HUES6 (cell line): ENCODE data around the gene HPS6.
"Not testable (repeated sequence)": the region's sequence is repeated elsewhere in the genome, so short reads cannot be mapped to it uniquely, and the experiment has no call there.

ENCODE experiments used
- H3K27ac ChIP-seq: 2 replicates; pipeline ENCODE4 v1.7.0; 2013; ENCODE audit warnings: low read depth, mild to moderate bottlenecking, low read length, inconsistent platforms
- H3K27me3 ChIP-seq: 2 replicates; pipeline ENCODE4 v1.6.1; 2013; ENCODE audit warnings: low read length; ENCODE audit not compliant: control insufficient read depth, insufficient read depth
- H3K36me3 ChIP-seq: 2 replicates; pipeline ENCODE4 v1.6.1; 2013; ENCODE audit warnings: low read length; ENCODE audit not compliant: control insufficient read depth, insufficient read depth
- H3K4me1 ChIP-seq: 2 replicates; pipeline ENCODE4 v1.6.1; 2013; ENCODE audit warnings: low read length; ENCODE audit not compliant: control insufficient read depth, insufficient read depth
- H3K4me3 ChIP-seq: 2 replicates; pipeline ENCODE4 v1.5.1; 2013; ENCODE audit warnings: low read depth, low read length
- H3K9ac ChIP-seq: one replicate; pipeline ENCODE4 v1.6.1; 2013; ENCODE audit warnings: mild to moderate bottlenecking, low read length
- H3K9me3 ChIP-seq: 2 replicates; pipeline ENCODE4 v1.6.1; 2013; ENCODE audit warnings: low read depth, low read length; ENCODE audit not compliant: control insufficient read depth, insufficient read depth

The HPS6 gene

DNA sequence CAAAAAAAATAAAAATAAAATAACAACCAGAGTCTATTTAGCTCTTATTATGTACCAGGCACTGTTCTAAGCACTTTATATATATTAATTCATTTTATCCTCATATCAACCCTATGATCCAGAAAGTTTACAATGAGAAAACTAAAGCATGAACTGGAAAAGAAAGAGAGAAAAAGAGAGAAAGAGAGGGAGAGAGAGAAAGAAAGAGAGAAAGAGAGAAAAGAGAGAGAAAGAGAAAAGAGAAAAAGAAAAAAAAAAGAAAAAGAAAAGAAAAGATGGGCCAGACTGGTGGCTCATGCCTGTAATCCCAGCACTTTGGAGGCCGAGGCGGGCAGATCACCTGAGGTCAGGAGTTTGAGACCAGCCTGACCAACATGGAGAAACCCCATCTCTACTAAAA lies 19.1 kb upstream of the HPS6 start:
- H3K27ac ChIP-seq = no peak overlapping the region
- no peaks in the 10 kb centered on the region for H3K27me3 ChIP-seq
- H3K9me3 ChIP-seq = no peaks in the 10 kb centered on the region
- no peaks in the 10 kb centered on the region for H3K4me1 ChIP-seq
- no peak overlapping the region for H3K4me3 ChIP-seq
- H3K9ac ChIP-seq = no peak overlapping the region
- H3K36me3 ChIP-seq = no peaks in the 10 kb centered on the region

DNA sequence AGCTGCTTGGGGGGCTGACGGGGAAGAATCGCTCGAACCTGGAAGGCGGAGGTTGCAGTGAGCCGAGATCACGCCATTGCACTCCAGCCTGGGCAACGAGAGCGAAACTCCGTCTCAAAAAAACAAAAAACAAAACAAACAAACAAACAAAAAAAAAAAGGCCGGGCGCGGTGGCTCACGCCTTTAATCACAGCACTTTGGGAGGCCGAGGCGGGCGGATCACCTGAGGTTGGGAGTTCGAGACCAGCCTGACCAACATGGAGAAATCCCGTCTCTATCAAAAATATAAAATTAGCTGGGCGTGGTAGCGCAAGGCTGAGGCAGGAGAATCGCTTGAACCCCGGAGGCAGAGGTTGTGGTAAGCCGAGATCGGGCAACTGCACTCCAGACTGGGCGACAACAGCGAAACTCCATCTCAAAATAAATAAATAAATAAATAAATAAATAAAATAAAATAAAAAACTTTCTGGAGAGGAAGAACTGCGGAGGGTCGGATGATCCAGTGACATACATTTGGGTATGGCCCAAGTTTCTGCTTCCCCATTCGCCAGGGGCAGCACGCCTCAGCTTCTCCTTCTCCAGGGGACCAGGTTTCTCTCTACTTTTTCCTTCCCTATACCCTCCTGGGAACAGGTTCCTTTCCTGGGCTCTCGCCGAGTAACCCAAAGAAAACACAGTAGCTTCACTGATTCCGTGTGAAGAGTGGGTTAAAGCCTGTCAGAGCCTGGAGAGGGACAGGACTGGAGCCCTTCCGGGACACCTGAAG lies 10.1 kb upstream of the HPS6 start:
- H3K9ac ChIP-seq = peak overlapping the region; percentile 67
- H3K36me3 ChIP-seq, H3K27me3 ChIP-seq, H3K4me1 ChIP-seq, H3K9me3 ChIP-seq: not testable (repeated sequence)
- H3K27ac ChIP-seq = peak overlapping the region; percentile 74; the same call in 1 of the 2 replicates
- H3K4me3 ChIP-seq = peak overlapping the region; percentile 85

- Histone ChIP-seq H3K4me1 (peaks cover 8% of the 10 kb centered on the region), H3K9me3 (no peaks in the 10 kb centered on the region), H3K9ac (peak within 1 kb of the TSS; percentile 67), H3K4me3 (peak within 1 kb of the TSS; percentile 85), H3K27me3 (no peaks in the 10 kb centered on the region), H3K36me3 (no peaks in the 10 kb centered on the region), H3K27ac (peak within 1 kb of the TSS; percentile 74; the same call in 1 of the 2 replicates)
These were observed 9.3 kb upstream of the HPS6 start, which contains the start of gene ARMH3 for GRCh38 chr10:102055647-102056419. Gene ARMH3, minus strand, starts transcription at chr10:102056173. Its CDS starts 16,059 bp downstream, at chr10:102040114.

GRCh38 chr10:102059987-102060386 lies 5.2 kb upstream of the HPS6 start:
- H3K4me1 ChIP-seq = peaks cover 8% of the 10 kb centered on the region
- H3K36me3 ChIP-seq = no peaks in the 10 kb centered on the region
- no peaks in the 10 kb centered on the region for H3K9me3 ChIP-seq
- H3K27me3 ChIP-seq = no peaks in the 10 kb centered on the region
- no peak overlapping the region for H3K4me3 ChIP-seq
- H3K27ac ChIP-seq = no peak overlapping the region
- H3K9ac ChIP-seq = no peak overlapping the region

- peaks cover 11% of the 10 kb centered on the region for H3K4me1 ChIP-seq
- H3K27me3 ChIP-seq = no peaks in the 10 kb centered on the region
- no peak overlapping the region for H3K9ac ChIP-seq
- H3K27ac ChIP-seq = no peak overlapping the region
- H3K4me3 ChIP-seq = peak overlapping the region; percentile 74
- H3K9me3 ChIP-seq = no peaks in the 10 kb centered on the region
- H3K36me3 ChIP-seq = no peaks in the 10 kb centered on the region
These were observed 664 bp upstream of the HPS6 start for GRCh38 chr10:102064503-102064867.

DNA sequence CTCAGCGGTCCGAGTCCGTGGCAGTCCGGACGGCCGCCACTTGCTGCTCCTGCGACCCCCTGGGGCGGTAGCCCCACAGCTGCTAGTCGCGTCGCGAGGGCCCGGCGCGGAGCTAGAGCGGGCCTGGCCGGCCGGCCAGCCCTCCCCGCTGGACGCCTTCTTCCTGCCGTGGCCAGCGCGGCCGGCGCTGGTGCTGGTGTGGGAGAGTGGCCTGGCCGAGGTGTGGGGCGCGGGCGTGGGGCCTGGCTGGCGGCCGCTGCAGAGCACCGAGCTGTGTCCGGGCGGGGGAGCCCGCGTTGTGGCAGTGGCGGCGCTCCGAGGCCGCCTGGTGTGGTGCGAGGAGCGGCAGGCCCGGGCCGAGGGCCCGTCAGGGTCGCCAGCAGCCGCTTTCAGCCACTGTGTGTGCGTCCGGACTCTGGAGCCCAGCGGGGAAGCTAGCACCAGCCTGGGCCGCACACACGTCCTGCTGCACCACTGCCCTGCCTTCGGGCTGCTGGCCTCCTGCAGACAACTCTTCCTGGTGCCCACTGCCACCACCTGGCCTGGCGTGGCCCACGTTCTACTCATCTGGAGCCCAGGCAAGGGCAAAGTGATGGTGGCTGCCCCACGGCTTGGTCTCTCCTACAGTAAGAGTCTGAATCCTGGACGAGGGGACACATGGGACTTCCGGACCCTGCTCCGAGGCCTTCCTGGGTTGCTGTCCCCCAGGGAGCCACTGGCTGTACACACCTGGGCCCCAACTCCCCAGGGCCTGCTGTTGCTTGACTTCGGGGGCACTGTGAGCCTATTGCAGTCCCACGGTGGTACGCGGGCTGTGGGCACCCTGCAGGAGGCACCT lies 631 bp downstream of the HPS6 start:
- Histone ChIP-seq H3K36me3 (no peaks in the 10 kb centered on the region), H3K9me3 (no peaks in the 10 kb centered on the region), H3K27me3 (no peaks in the 10 kb centered on the region), H3K9ac (peak overlapping the region; percentile 76), H3K27ac (peak overlapping the region; percentile 44), H3K4me3 (peak overlapping the region; percentile 74), H3K4me1 (peaks cover 11% of the 10 kb centered on the region)

DNA sequence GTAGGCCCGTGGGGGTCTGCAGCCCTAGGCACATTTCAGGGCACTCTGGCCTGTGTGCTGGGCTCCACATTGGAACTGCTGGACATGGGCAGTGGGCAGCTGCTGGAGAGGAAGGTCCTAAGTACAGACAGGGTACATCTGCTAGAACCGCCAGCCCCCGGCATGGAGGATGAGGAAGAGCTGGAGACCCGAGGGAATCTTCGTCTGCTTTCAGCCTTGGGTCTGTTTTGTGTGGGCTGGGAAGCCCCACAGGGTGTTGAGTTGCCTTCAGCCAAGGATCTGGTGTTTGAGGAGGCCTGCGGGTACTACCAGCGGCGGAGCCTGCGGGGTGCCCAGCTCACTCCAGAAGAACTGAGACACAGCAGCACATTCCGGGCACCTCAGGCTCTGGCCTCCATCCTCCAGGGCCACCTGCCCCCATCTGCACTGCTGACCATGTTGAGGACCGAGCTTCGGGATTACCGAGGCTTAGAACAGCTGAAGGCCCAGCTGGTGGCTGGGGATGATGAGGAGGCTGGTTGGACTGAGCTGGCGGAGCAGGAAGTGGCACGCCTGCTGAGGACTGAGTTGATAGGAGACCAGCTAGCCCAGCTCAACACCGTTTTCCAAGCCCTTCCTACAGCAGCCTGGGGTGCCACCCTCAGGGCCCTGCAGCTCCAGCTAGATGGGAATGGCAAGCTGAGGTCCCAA lies 1.4 kb downstream of the HPS6 start:
- no peaks in the 10 kb centered on the region for H3K27me3 ChIP-seq
- H3K27ac ChIP-seq = no peak overlapping the region
- no peaks in the 10 kb centered on the region for H3K9me3 ChIP-seq
- H3K4me1 ChIP-seq = peaks cover 11% of the 10 kb centered on the region
- peak overlapping the region; percentile 76 for H3K9ac ChIP-seq
- peak overlapping the region; percentile 74 for H3K4me3 ChIP-seq
- no peaks in the 10 kb centered on the region for H3K36me3 ChIP-seq

DNA sequence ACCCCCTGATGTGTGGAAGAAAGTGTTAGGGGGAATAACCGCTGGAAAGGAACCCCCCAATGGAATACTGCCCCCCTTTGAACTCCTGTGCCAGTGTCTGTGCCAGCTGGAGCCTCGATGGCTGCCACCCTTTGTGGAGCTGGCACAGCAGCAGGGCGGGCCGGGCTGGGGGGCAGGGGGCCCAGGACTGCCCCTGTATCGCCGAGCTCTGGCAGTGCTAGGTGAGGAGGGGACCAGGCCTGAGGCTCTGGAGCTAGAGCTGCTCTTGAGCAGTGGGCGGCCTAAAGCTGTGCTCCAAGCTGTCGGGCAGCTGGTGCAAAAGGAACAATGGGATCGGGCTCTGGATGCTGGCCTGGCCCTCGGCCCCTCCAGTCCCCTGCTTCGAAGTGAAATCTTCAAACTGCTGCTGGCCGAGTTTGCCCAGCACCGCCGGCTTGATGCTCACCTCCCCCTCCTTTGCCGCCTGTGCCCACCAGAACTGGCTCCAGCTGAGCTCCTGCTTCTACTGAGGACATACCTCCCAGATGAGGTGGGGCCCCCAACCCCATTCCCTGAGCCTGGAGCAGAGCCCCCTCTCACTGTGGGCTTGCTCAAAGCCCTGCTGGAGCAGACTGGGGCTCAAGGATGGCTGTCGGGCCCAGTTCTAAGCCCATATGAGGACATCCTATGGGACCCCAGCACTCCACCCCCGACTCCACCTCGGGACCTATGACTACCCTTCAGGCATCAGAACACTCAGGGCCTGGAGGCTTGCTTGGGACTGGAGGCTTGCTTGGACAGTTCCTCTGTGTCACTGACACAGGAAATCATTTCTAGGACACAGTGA lies 2.2 kb downstream of the HPS6 start:
- H3K9me3 ChIP-seq = no peaks in the 10 kb centered on the region
- no peak overlapping the region for H3K4me3 ChIP-seq
- H3K27ac ChIP-seq = no peak overlapping the region
- H3K27me3 ChIP-seq = no peaks in the 10 kb centered on the region
- H3K4me1 ChIP-seq = peaks cover 11% of the 10 kb centered on the region
- H3K9ac ChIP-seq = no peak overlapping the region
- H3K36me3 ChIP-seq = no peaks in the 10 kb centered on the region

DNA sequence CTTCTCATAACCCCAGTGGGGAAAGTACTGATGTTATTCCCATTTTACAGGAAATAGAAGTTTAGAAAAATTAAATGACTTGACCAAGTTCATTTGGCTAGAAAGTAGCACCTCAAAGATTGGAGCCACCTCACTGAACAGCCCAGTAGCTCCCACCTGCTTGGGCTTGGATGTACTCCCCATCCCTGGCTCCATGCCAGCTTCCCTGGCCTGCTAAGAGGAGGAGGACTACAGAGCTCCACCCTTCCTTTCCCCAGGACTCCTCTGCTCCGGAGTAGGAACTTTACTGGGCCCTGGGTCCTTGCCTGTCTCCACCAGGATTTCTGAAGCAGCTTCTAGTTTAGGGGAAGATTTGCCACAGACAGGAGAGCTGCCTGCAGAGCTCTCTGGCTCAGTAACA lies 3.1 kb downstream of the HPS6 start:
- Histone ChIP-seq H3K36me3 (no peaks in the 10 kb centered on the region), H3K27ac (no peak overlapping the region), H3K9me3 (no peaks in the 10 kb centered on the region)

GRCh38 chr10:102069071-102069470 lies 3.9 kb downstream of the HPS6 start:
- no peak overlapping the region for H3K27ac ChIP-seq
- no peak overlapping the region for H3K4me3 ChIP-seq
- H3K9me3 ChIP-seq = no peaks in the 10 kb centered on the region
- no peaks in the 10 kb centered on the region for H3K27me3 ChIP-seq
- peaks cover 11% of the 10 kb centered on the region for H3K4me1 ChIP-seq
- H3K36me3 ChIP-seq = no peaks in the 10 kb centered on the region
- H3K9ac ChIP-seq = no peak overlapping the region

More for the DNA sequence above, 3.1 kb downstream of the HPS6 start:
- H3K4me3 ChIP-seq = no peak overlapping the region
- no peak overlapping the region for H3K9ac ChIP-seq
- H3K4me1 ChIP-seq = peaks cover 11% of the 10 kb centered on the region
- H3K27me3 ChIP-seq = no peaks in the 10 kb centered on the region
